ENCODE measurements around the gene INO80C. TPM values are rescaled to one million over a fixed set of nuclear protein-coding genes. Genes with fewer than 3 reads are reported as not detected.

The INO80C gene
- total RNA-seq (2022; extraction: Qiagen RNA extraction; ENCODE audit: low read depth) = 20.8 to 25.4 TPM (median 23.5 TPM) in 5 replicates

GRCh38 chr18:35497370-35498197, at the start of gene INO80C:
Gene INO80C (minus strand): TSS chr18:35497960. CDS start chr18:35497874, 86 bp downstream.

Other genes starting within 250 kb of the INO80C start
- gene ZSCAN30, start 207.7 kb downstream of the INO80C start, total RNA-seq (2022; extraction: Qiagen RNA extraction; ENCODE audit: low read depth) = 0.58 to 1.4 TPM (median 0.86 TPM) in 5 replicates
- gene ZNF24, start 153.5 kb downstream of the INO80C start, total RNA-seq (2022; extraction: Qiagen RNA extraction; ENCODE audit: low read depth) = 11.2 to 15.5 TPM (median 12.9 TPM) in 5 replicates
- 0.65 to 0.91 TPM (median 0.78 TPM) in 5 replicates for gene ZNF396, start 120.6 kb downstream of the INO80C start, total RNA-seq (2022; extraction: Qiagen RNA extraction; ENCODE audit: low read depth)
- gene GALNT1, start 83.8 kb upstream of the INO80C start, total RNA-seq (2022; extraction: Qiagen RNA extraction; ENCODE audit: low read depth) = 50.7 to 71.3 TPM (median 67.5 TPM) in 5 replicates

Measured in A549 treated with DMSO at 1 μM for 4 hours (cell line).